CD4-positive, alpha-beta T cell treated with Interleukin-6 for 4 hours (primary cell): ENCODE results near the gene ATP6V1C2.
"Not testable (repeated sequence)": the region's sequence is repeated elsewhere in the genome, so short reads cannot be mapped to it uniquely, and the experiment has no call there.

Experiments
- DNase-seq: peaks from one replicate; pipeline ENCODE4 v3.0.0-alpha.2; 2020; ENCODE audit warnings: mixed read lengths

Gene ATP6V1C2

GRCh38 chr2:10788855-10789254 lies 67.4 kb downstream of the ATP6V1C2 start:
- DNase-seq = no peak

- DNase-seq = no peak
Measured at GRCh38 chr2:10790228-10790973, 69.0 kb downstream of the ATP6V1C2 start.

GRCh38 chr2:10792001-10792634 lies 70.7 kb downstream of the ATP6V1C2 start:
- no peak for DNase-seq

GRCh38 chr2:10792660-10793400 lies 71.4 kb downstream of the ATP6V1C2 start:
- no peak for DNase-seq

GRCh38 chr2:10793816-10794215 lies 72.4 kb downstream of the ATP6V1C2 start:
- DNase-seq = no peak

DNA sequence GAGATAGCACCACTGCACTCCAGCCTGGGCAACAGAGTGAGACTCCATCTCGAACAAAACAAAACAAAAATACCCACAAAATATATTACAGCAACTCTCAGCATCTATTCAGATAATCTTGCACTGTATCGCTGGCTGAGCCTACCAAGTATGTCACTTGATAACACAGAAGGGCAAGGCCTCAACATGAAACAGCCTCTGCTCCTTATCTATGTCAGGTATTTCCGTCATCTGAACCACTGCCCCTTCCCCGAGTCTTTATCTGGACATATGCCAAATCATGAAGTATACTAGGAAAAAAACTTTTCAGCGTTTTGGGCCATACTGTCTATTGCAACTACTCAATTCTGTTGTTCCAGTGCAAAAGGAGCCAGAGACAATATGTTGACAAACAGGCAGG lies 73.4 kb downstream of the ATP6V1C2 start:
- DNase-seq = no peak

DNA sequence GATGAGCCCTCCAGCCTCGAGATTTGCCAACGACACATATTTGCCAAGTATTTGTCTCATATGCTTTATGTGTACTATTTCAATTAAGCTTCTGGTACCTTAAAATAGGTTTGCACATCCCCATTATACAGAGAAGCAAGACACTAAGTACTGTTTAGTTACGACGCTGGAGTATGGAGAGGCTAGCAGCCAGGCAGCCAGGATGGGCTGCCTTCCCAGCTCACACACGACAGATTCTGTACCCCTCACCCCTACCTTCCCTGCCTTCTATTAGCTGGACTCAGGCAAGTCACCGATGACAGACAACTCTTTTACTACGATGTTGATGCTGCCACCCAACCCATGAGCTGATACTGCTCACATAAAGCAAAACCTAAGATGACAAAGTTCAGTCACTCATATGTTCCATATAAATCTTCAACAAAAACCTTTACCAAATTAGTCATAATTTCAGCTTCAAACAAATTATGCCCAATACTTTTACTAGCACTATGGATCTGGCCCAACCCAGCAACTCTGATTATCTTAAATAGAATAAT lies 74.1 kb downstream of the ATP6V1C2 start:
- no peak for DNase-seq

DNA sequence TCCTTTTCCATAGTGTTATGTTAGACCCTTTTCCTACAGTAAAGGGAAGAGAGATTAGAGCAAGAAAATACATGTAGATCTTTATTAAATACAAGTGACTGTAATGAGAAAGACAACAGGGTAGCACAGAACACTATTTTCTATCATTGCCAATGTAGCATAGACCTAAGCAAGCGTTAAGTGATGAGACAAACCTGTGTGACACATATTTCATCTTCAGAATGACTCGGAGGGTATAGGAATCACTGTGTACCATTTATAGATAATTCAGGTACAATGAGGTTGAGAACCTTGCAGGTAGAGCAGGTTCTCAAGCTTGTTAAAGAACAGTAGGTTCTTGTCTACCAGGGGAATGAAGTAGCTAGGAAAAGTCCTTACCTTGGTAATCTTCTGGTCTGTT lies 75.3 kb downstream of the ATP6V1C2 start:
- no peak for DNase-seq

DNA sequence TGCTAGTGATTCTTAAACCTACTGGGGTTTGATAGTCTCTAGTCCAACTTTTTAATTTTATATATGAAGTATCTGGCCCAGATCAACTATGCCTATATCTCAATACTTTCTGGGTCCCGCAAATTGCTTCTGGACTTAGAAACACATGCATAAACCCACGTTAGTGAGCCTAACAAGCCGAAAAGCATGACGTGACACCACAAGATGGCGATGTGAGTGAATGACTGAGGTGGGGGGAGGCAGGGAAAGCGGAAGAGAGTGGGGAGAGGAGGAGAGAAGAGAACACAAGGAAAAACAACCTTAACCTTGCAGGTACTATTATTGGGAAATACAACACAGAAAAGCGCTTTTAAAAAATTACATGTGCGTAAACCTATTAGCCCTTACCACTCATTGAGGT lies 77.4 kb downstream of the ATP6V1C2 start:
- DNase-seq = no peak

DNA sequence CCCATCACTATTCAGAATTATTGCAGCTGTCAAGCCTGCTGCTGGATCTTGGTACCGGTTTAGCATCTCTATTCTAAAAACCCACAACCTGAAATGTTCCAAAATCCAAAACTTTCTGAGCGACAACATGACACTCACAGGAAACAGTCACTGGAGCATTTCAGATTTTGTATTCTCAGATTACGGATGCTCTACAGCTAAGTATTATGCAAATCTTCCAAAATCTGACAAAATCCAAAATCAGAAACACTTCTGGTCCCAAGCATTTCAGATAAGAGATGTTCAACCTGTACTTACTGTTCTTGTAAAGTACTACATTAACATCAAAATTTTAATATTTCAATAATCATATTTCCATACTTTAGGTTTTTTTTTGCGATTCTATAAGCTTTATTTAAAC lies 78.7 kb downstream of the ATP6V1C2 start:
- no peak for DNase-seq

- DNase-seq = no peak
Measured at GRCh38 chr2:10802657-10803056, 81.2 kb downstream of the ATP6V1C2 start.

DNA sequence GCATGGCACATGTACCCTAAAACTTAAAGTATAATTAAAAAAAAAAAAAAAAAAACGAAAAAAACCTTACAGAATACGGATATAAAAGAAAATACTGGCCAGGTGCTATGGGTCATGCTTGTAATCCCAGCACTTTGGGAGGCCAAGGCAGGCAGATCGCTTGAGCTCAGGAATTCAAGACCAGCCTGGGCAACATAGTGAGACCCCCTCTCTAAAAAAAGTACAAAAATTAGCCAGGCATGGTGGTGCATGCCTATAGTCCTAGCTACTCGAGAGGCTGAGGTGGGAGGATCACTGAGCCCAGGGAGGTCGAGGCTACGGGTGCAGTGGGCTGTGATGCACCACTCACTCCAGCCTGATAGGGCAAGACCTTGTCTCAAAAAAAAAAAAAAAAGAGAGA lies 84.6 kb downstream of the ATP6V1C2 start:
- DNase-seq = not testable (repeated sequence)

DNA sequence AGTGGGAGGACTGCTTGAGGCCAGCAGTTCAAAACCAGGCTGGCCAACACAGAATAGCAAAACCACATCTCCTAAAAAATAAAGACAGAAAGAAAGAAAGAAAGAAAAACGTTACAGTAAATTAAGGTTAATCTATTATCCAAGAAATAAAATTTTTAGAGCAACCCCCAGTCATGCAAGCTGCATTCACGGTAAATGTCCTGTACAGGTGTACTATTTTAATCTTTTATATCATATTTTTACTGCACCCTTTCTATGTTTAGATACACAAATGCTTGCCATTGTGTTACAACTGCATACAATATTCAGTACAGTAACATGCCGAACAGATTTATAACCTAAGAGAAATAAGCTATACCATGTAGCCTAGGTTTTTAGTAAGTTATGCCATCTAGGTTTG lies 85.1 kb downstream of the ATP6V1C2 start:
- no peak for DNase-seq

- DNase-seq = no peak
Measured at GRCh38 chr2:10810202-10811161, 89.1 kb downstream of the ATP6V1C2 start.

DNA sequence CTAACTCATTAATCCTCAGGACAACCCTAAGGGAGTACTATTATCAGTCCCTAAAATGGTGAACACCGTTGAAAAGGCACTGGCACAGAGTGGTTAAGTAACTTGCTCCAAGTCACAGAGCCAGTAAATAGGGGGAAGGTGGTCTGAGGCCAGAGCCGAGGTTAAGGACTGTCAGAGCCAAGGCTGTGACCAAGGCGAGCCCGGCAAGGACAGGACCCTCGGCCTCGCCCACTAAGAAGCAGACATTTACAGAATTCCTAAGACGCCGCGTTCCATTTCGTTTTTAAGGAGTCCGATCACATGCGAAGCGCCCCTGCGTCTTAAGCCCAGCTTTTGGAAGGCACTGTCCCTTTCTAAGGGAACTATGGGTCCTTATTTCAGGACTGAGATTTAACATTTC lies 90.1 kb downstream of the ATP6V1C2 start:
- no peak for DNase-seq

DNA sequence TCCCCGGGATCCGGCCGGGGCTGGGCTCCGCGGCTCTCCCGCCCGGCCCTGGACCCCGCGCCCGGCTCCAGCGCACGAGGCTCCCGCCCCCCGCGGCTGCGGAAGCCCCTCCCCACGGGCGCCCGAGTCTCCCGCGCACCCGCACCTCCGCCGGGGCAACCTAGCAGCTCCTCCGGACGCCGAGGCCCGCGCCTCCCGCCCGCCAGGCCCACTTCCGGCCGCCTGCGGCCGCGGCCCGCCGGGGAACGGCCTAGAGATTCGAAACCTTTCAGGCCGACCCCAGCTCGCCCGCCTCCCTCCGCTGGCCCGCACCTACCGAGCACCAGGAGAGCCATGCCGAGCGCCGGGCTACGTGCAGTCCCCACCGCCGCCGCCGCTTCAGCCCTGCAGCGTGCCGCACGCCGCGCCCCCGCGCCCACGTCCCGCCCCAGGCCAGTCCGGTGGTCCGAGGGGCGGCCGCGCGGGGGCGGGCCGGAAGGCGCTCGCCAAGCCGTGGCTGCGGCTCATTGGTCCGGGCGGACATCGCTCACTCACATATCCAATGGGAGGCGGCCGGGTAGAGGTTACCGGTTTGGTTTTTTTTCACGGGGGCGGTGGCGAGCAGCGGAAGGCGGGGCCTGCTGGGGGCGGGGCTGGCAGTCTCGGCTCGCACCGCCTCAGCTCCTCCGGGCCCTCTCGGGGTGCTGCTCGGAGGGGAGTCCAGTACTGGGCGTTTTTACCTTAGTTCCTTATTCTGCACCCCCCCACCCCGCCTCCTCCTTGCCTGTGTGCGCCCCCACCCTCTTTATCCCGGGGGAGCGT lies 91.1 kb downstream of the ATP6V1C2 start, which contains the start of gene PDIA6:
TSS of gene PDIA6 (minus strand) at position 424 of the 801 bp plus-strand sequence. CDS start at position 335, 89 bp downstream.
- DNase-seq = peak; percentile 94

GRCh38 chr2:10813163-10814138 lies 92.0 kb downstream of the ATP6V1C2 start:
- not testable (repeated sequence) for DNase-seq

- no peak for DNase-seq
Measured at GRCh38 chr2:10814142-10814541, 92.7 kb downstream of the ATP6V1C2 start.

DNA sequence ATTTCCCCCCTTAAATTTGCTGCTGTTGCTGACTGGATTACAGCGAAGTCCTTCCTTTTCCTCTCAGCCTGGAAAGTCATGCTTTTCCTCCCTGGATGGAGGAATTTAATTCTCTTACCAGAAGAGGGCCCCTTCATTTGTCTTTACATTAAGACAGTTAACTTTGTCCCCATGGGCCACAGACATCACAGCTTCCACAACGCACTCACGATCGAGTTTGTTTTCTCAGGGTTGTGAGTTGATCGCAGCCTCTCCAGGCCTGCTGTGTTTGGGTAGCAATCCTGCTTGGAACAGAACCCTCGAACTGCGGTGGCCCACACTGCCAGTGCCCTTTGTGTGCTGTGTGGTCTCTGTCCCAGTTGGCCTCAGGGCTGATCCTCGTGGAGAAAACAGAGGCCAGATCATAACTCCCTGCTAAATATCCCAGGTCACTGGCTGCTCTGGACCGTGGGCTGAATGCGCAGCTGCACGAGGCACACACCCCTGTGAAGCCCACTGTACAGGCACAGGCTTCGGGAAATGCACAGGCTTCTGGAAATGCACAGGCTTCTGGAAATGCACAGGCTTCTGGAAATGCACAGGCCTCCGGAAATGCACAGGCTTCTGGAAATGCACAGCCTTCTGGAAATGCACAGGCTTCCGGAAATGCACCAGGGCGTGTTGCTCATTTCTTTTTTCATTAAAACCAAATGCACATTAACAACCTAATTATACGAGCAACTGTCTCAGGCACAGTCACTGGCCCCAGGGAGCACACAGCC lies 93.3 kb downstream of the ATP6V1C2 start:
- no peak for DNase-seq
